Activated B cell treated with CpG ODN at 0.5 μM for 24 hours (primary cell): ENCODE results near the gene IDI2. TPM values are rescaled to one million over a fixed set of nuclear protein-coding genes. Genes with fewer than 3 reads are reported as not detected.

ENCODE experiments used
- ATAC-seq: fragments of 200-7000 bp; cut with Tn5 transposase; one replicate; pipeline ENCODE4 v1.10.0; 2021; ENCODE audit warnings: low read depth, mild to moderate bottlenecking, moderate library complexity
- CTCF ChIA-PET: fragments of 350-600 bp; sonication (Branson Sonifier 250); formaldehyde crosslinking; loops from one replicate; lab custom pipeline; 2021; ENCODE audit warnings: antibody characterized with exemption; lab: Charles Lee
- POLR2A ChIA-PET: fragments of 350-600 bp; sonication (Branson Sonifier 250); formaldehyde crosslinking; loops from one replicate; lab custom pipeline; 2021; ENCODE audit warnings: antibody characterized with exemption; lab: Charles Lee
- DNase-seq: peaks from one replicate; pipeline ENCODE4 v3.0.0; 2022
- H3K27ac Mint-ChIP-seq: one replicate; pipeline ENCODE4 v1.8.0; 2020; ENCODE audit warnings: mixed read lengths
- H3K27me3 Mint-ChIP-seq: one replicate; pipeline ENCODE4 v1.8.0; 2021; ENCODE audit warnings: mixed read lengths
- H3K36me3 Mint-ChIP-seq: one replicate; pipeline ENCODE4 v1.8.0; 2021; ENCODE audit warnings: low read depth, mixed read lengths
- H3K4me1 Mint-ChIP-seq: one replicate; pipeline ENCODE4 v1.8.0; 2021; ENCODE audit warnings: mixed read lengths
- H3K4me3 Mint-ChIP-seq: one replicate; pipeline ENCODE4 v1.8.0; 2020; ENCODE audit warnings: mild to moderate bottlenecking, mixed read lengths
- H3K9me3 Mint-ChIP-seq: one replicate; pipeline ENCODE4 v1.8.0; 2020; ENCODE audit warnings: mixed read lengths
- CTCF ChIP-seq: fragments of 200-600 bp; IDR thresholded peaks from one replicate; pipeline ENCODE4 v1.8.0; 2022; ENCODE audit warnings: antibody characterized with exemption, mild to moderate bottlenecking
- intact Hi-C: fragments of 100-400 bp; cut with micrococcal nuclease; formaldehyde crosslinking; loops from one replicate; pipeline ENCODE4 v1.15.1; 2024
- total RNA-seq: library from RNA; stranded (reverse); gene quantifications from 2 replicates; pipeline ENCODE4 v1.2.3, GENCODE V29; 2022

The IDI2 gene
- total RNA-seq, 1 donor from 2014 or later: not detected

- ATAC-seq (no peak), DNase-seq (no peak)
- CTCF ChIA-PET: no interaction called here
- Mint-ChIP-seq H3K27ac (no peak overlapping the region), H3K36me3 (peaks cover 3% of the 10 kb centered on the region), H3K4me1 (no peaks in the 10 kb centered on the region), H3K4me3 (no peak overlapping the region), H3K9me3 (peaks cover 13% of the 10 kb centered on the region), H3K27me3 (peaks cover 4% of the 10 kb centered on the region)
- TF ChIP-seq CTCF: no peak
- POLR2A ChIA-PET: no interaction called here
- intact Hi-C loops: no loop called here
These were observed 50.9 kb downstream of the IDI2 start for GRCh38 chr10:974785-975074.

- CTCF ChIA-PET: no interaction called here
- H3K4me1 Mint-ChIP-seq: no peaks in the 10 kb centered on the region
- H3K27me3 Mint-ChIP-seq: peaks cover 5% of the 10 kb centered on the region
- no peak overlapping the region for H3K4me3 Mint-ChIP-seq
- peaks cover 12% of the 10 kb centered on the region for H3K9me3 Mint-ChIP-seq
- H3K36me3 Mint-ChIP-seq: peaks cover 3% of the 10 kb centered on the region
- TF ChIP-seq CTCF: no peak
- ATAC-seq: no peak
- H3K27ac Mint-ChIP-seq: no peak overlapping the region
- POLR2A ChIA-PET: no interaction called here
- intact Hi-C loops: no loop called here
- DNase-seq: no peak
These were observed 51.4 kb downstream of the IDI2 start for GRCh38 chr10:974038-974784.

GRCh38 chr10:972763-973162 is 52.9 kb downstream of the IDI2 start:
- DNase-seq: no peak
- H3K36me3 Mint-ChIP-seq: no peaks in the 10 kb centered on the region
- no peak overlapping the region for H3K27ac Mint-ChIP-seq
- no peak for TF ChIP-seq CTCF
- peaks cover 12% of the 10 kb centered on the region for H3K27me3 Mint-ChIP-seq
- POLR2A ChIA-PET: no interaction called here
- H3K4me1 Mint-ChIP-seq: no peaks in the 10 kb centered on the region
- peaks cover 5% of the 10 kb centered on the region for H3K9me3 Mint-ChIP-seq
- intact Hi-C loops: no loop called here
- H3K4me3 Mint-ChIP-seq: no peak overlapping the region
- CTCF ChIA-PET: no interaction called here
- ATAC-seq: no peak

GRCh38 chr10:971613-972012 is 54.0 kb downstream of the IDI2 start:
- DNase-seq: no peak
- ChIA-PET CTCF (no interaction called here), POLR2A (no interaction called here)
- Mint-ChIP-seq H3K27ac (no peak overlapping the region), H3K36me3 (no peaks in the 10 kb centered on the region), H3K4me3 (no peak overlapping the region), H3K27me3 (peaks cover 17% of the 10 kb centered on the region), H3K9me3 (peaks cover 2% of the 10 kb centered on the region), H3K4me1 (no peaks in the 10 kb centered on the region)
- ATAC-seq: no peak
- no peak for TF ChIP-seq CTCF
- intact Hi-C loops: no loop called here

- CTCF ChIA-PET: no interaction called here
- DNase-seq (no peak), ATAC-seq (no peak)
- no peak overlapping the region for H3K4me3 Mint-ChIP-seq
- intact Hi-C loops: no loop called here
- H3K27ac Mint-ChIP-seq: no peak overlapping the region
- POLR2A ChIA-PET: no interaction called here
- TF ChIP-seq CTCF: no peak
- no peaks in the 10 kb centered on the region for H3K4me1 Mint-ChIP-seq
- peaks cover 17% of the 10 kb centered on the region for H3K27me3 Mint-ChIP-seq
- no peaks in the 10 kb centered on the region for H3K36me3 Mint-ChIP-seq
- no peaks in the 10 kb centered on the region for H3K9me3 Mint-ChIP-seq
These were observed 54.5 kb downstream of the IDI2 start for GRCh38 chr10:971150-971542.
